Measurements from ENCODE around the gene RNF43.
A peak's percentile ranks its signal among the peaks of the same experiment; 100 is the strongest.
"Not testable (repeated sequence)": the region's sequence is repeated elsewhere in the genome, so short reads cannot be mapped to it uniquely, and the experiment has no call there.

The RNF43 gene

GRCh38 chr17:58409432-58409831 is 7.9 kb downstream of the RNF43 start:
- no peak for DNase-seq (ENCODE audit: low read depth)

GRCh38 chr17:58403311-58403710 is 14.0 kb downstream of the RNF43 start:
- DNase-seq (ENCODE audit: low read depth) = no peak

- DNase-seq (ENCODE audit: low read depth) = peak; percentile 46
These were observed 14.7 kb downstream of the RNF43 start for GRCh38 chr17:58402679-58403078.

- DNase-seq (ENCODE audit: low read depth) = peak; percentile 71
These were observed 15.3 kb downstream of the RNF43 start for GRCh38 chr17:58402047-58402446.

- no peak for DNase-seq (ENCODE audit: low read depth)
These were observed 16.0 kb downstream of the RNF43 start for GRCh38 chr17:58401287-58401686.

- no peak for DNase-seq (ENCODE audit: low read depth)
These were observed 16.5 kb downstream of the RNF43 start for GRCh38 chr17:58400826-58401225.

- DNase-seq (ENCODE audit: low read depth) = no peak
These were observed 17.4 kb downstream of the RNF43 start for GRCh38 chr17:58399974-58400373.

- no peak for DNase-seq (ENCODE audit: low read depth)
These were observed 18.6 kb downstream of the RNF43 start for GRCh38 chr17:58398574-58399266.

- not testable (repeated sequence) for DNase-seq (ENCODE audit: low read depth)
These were observed 19.9 kb downstream of the RNF43 start for GRCh38 chr17:58397421-58397820.

- no peak for DNase-seq (ENCODE audit: low read depth)
These were observed 21.2 kb downstream of the RNF43 start for GRCh38 chr17:58396173-58396572.

GRCh38 chr17:58394534-58395223 is 22.7 kb downstream of the RNF43 start:
- DNase-seq (ENCODE audit: low read depth) = no peak

- DNase-seq (ENCODE audit: low read depth) = peak; percentile 16
These were observed 25.9 kb downstream of the RNF43 start for GRCh38 chr17:58391302-58391984.

GRCh38 chr17:58390884-58391283 is 26.4 kb downstream of the RNF43 start:
- no peak for DNase-seq (ENCODE audit: low read depth)

- peak; percentile 10 for DNase-seq (ENCODE audit: low read depth)
These were observed 28.8 kb downstream of the RNF43 start for GRCh38 chr17:58388302-58389190.

GRCh38 chr17:58387834-58388233 is 29.5 kb downstream of the RNF43 start:
- DNase-seq (ENCODE audit: low read depth) = no peak

GRCh38 chr17:58386708-58387107 is 30.6 kb downstream of the RNF43 start:
- no peak for DNase-seq (ENCODE audit: low read depth)

- DNase-seq (ENCODE audit: low read depth) = no peak
These were observed 31.9 kb downstream of the RNF43 start for GRCh38 chr17:58385359-58385899.

- no peak for DNase-seq (ENCODE audit: low read depth)
These were observed 32.4 kb downstream of the RNF43 start for GRCh38 chr17:58384897-58385296.

GRCh38 chr17:58383892-58384462 is 33.4 kb downstream of the RNF43 start:
- no peak for DNase-seq (ENCODE audit: low read depth)

GRCh38 chr17:58382872-58383242 is 34.5 kb downstream of the RNF43 start:
- DNase-seq (ENCODE audit: low read depth) = no peak

- no peak for DNase-seq (ENCODE audit: low read depth)
These were observed 35.0 kb downstream of the RNF43 start for GRCh38 chr17:58382108-58382871.
